K562 (cell line): ENCODE results near the gene CENPV. TPM values are rescaled to one million over a fixed set of nuclear protein-coding genes. Genes with fewer than 3 reads are reported as not detected.

Experiments used
- CBX1 ChIP-seq: sonication (generic); IDR thresholded peaks from 2 replicates; pipeline ENCODE4 v1.6.1; 2016; ENCODE audit warnings: antibody characterized with exemption, low read depth, mild to moderate bottlenecking
- ELK3 ChIP-seq: fragments of 450-650 bp; formaldehyde crosslinking; IDR thresholded peaks from 2 replicates; pipeline ENCODE4 v1.4.0; 2020; ENCODE audit warnings: mild to moderate bottlenecking
- GMEB1 ChIP-seq: fragments of 250-450 bp; sonication (Bioruptor Pico); IDR thresholded peaks from 2 replicates; pipeline ENCODE4 v1.4.0; 2020; ENCODE audit warnings: mild to moderate bottlenecking
- HINFP ChIP-seq: fragments of 450-650 bp; conservative IDR thresholded peaks from 2 replicates; pipeline ENCODE4 v1.6.1; 2016; ENCODE audit warnings: missing genetic modification characterization, low read depth, mild to moderate bottlenecking, control low read depth, missing compliant biosample characterization
- KDM1A ChIP-seq, 2 experiments: fragments of 450-650 bp; IDR thresholded peaks; 2 replicates each; pipeline ENCODE4 v1.6.1; 2016; ENCODE audit warnings: mild to moderate bottlenecking in 2 of 2
- MEIS2 ChIP-seq: fragments of 450-650 bp; IDR thresholded peaks from 2 replicates; pipeline ENCODE4 v1.6.1; 2014; ENCODE audit warnings: mild to moderate bottlenecking; ENCODE audit not compliant: partially characterized antibody
- MTA2 ChIP-seq: fragments of 450-650 bp; IDR thresholded peaks from 2 replicates; pipeline ENCODE4 v1.6.1; 2016; ENCODE audit warnings: low read depth
- POLR2A ChIP-seq: fragments of 450-650 bp; conservative IDR thresholded peaks from 2 replicates; pipeline ENCODE4 v1.6.1; 2016
- TAF15 ChIP-seq: fragments of 200-400 bp; formaldehyde crosslinking; IDR thresholded peaks from 2 replicates; pipeline ENCODE4 v1.6.1; 2017; ENCODE audit warnings: mild to moderate bottlenecking, low read depth, low read length, moderate library complexity
- TOE1 ChIP-seq, 2 experiments: fragments of 450-650 bp in 1 of 2; sonication (generic) in 1 of 2; formaldehyde crosslinking in 1 of 2; IDR thresholded peaks; 2 replicates each; pipeline versions ENCODE4 v1.7.1 to v1.8.0; 2016 to 2022; ENCODE audit warnings: borderline replicate concordance in 2 of 2, mild to moderate bottlenecking in 2 of 2, antibody characterized with exemption in 1 of 2, inconsistent platforms in 1 of 2, low read depth in 1 of 2, missing genetic modification reagents in 1 of 2, moderate library complexity in 1 of 2
- ZHX1 ChIP-seq: fragments of 150-350 bp; conservative IDR thresholded peaks from 2 replicates; pipeline ENCODE4 v1.6.1; 2014; ENCODE audit warnings: low read length
- ZNF134 ChIP-seq: fragments of 250-450 bp; sonication (Bioruptor Pico); conservative IDR thresholded peaks from 2 replicates; pipeline ENCODE4 v1.4.0; 2020
- polyA plus RNA-seq, 8 experiments: library from polyadenylated mRNA; depleted of rRNA in 4 of 8; stranded (reverse) in 5 of 8; unstranded in 3 of 8; fragments of >200 nt; fragmentation: Nextera tagmentation in 2 of 8; fragmentation: Illumina TruSeq in 1 of 8; extraction: Ambion mirVana in 2 of 8; extraction: Trizol in 1 of 8; gene quantifications; 2 replicates each; pipeline versions ENCODE4 v1.2.1 to v1.2.3, GENCODE V29; 2011 to 2014; ENCODE audit warnings: inconsistent platforms in 1 of 8, missing spikeins in 1 of 8
- total RNA-seq, 7 experiments: library from RNA; depleted of rRNA in 6 of 7; stranded (reverse); fragments of >200 nt in 6 of 7; fragmentation: Illumina TruSeq in 2 of 7; extraction: Trizol in 2 of 7; gene quantifications; 2 replicates each; pipeline versions ENCODE4 v1.2.1 to v1.2.3, GENCODE V29; 2011 to 2021; ENCODE audit warnings: low replicate concordance in 1 of 7
- TF ChIP-seq, protein P1 (sequence below): sonication (generic); IDR thresholded peaks from 2 replicates; pipeline ENCODE4 v1.6.1; 2016
- TF ChIP-seq, protein P2 (sequence below): fragments of 250-450 bp; sonication (Bioruptor Pico); IDR thresholded peaks from 2 replicates; pipeline ENCODE4 v1.8.0; 2022; ENCODE audit warnings: inconsistent platforms
- TF ChIP-seq, protein P3 (sequence below): sonication (generic); formaldehyde crosslinking; IDR thresholded peaks from 2 replicates; pipeline ENCODE4 v1.8.1; 2023; ENCODE audit warnings: mild to moderate bottlenecking, missing genetic modification reagents

Gene CENPV
- total and polyA plus RNA-seq, 9 of the 15 experiments (the other 6 are each of a cell fraction or from before 2014, with no cell fraction given) = 17.8 to 131 (median 89.3) TPM

DNA sequence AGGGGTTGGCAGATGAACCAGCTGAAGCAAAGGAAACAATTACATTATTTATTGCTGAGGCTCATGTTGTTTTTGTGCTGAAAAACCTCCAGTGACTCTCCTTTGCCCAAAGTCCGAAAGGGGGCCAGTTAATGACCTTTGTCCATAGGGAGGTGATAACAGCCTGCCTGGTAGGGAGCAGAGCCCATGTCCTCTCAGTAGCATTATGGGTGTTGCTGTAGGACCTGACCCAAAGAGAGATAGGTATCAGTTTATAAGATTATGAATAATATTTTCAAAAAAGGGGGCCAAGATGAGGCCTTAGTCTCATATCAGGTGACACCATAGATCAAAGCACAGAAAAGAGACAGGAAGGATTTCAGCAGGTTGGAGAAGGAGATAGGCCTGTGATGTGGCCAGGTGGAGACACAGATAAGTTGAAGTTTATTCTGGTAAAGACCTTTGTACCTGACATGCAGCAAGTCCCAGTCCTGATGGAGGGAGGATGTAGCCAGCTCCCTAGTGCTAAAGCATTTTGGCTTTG lies 55.1 kb downstream of the CENPV start (continued):
- TF ChIP-seq ZHX1 (no peak), HINFP (no peak), GMEB1 (CRISPR knock-in tag) (no peak), TOE1 (IDR thresholded peaks at IDR 0.05; ENCODE audit: borderline replicate concordance) (no peak), TOE1 (CRISPR knock-in tag; IDR thresholded peaks at IDR 0.05; ENCODE audit: borderline replicate concordance, low read depth) (no peak), POLR2A (no peak), MEIS2 (peak; percentile 42), KDM1A (IDR thresholded peaks at IDR 0.05) (peak; percentile 69 to 74), ZNF134 (CRISPR knock-in tag) (no peak), CBX1 (no peak), TAF15 (no peak), MTA2 (peak; percentile 38; the same call in 1 of the 2 replicates), ELK3 (CRISPR knock-in tag) (no peak)
- TF ChIP-seq, protein P1, sequence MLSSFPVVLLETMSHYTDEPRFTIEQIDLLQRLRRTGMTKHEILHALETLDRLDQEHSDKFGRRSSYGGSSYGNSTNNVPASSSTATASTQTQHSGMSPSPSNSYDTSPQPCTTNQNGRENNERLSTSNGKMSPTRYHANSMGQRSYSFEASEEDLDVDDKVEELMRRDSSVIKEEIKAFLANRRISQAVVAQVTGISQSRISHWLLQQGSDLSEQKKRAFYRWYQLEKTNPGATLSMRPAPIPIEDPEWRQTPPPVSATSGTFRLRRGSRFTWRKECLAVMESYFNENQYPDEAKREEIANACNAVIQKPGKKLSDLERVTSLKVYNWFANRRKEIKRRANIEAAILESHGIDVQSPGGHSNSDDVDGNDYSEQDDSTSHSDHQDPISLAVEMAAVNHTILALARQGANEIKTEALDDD = no peak
- TF ChIP-seq, protein P2, sequence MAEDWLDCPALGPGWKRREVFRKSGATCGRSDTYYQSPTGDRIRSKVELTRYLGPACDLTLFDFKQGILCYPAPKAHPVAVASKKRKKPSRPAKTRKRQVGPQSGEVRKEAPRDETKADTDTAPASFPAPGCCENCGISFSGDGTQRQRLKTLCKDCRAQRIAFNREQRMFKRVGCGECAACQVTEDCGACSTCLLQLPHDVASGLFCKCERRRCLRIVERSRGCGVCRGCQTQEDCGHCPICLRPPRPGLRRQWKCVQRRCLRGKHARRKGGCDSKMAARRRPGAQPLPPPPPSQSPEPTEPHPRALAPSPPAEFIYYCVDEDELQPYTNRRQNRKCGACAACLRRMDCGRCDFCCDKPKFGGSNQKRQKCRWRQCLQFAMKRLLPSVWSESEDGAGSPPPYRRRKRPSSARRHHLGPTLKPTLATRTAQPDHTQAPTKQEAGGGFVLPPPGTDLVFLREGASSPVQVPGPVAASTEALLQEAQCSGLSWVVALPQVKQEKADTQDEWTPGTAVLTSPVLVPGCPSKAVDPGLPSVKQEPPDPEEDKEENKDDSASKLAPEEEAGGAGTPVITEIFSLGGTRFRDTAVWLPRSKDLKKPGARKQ = no peak
- TF ChIP-seq, protein P3, sequence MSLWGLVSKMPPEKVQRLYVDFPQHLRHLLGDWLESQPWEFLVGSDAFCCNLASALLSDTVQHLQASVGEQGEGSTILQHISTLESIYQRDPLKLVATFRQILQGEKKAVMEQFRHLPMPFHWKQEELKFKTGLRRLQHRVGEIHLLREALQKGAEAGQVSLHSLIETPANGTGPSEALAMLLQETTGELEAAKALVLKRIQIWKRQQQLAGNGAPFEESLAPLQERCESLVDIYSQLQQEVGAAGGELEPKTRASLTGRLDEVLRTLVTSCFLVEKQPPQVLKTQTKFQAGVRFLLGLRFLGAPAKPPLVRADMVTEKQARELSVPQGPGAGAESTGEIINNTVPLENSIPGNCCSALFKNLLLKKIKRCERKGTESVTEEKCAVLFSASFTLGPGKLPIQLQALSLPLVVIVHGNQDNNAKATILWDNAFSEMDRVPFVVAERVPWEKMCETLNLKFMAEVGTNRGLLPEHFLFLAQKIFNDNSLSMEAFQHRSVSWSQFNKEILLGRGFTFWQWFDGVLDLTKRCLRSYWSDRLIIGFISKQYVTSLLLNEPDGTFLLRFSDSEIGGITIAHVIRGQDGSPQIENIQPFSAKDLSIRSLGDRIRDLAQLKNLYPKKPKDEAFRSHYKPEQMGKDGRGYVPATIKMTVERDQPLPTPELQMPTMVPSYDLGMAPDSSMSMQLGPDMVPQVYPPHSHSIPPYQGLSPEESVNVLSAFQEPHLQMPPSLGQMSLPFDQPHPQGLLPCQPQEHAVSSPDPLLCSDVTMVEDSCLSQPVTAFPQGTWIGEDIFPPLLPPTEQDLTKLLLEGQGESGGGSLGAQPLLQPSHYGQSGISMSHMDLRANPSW (CRISPR knock-in tag) = no peak
